ENCODE data around the gene MAVS. TPM values are rescaled to one million over a fixed set of nuclear protein-coding genes. Genes with fewer than 3 reads are reported as not detected.

MAVS gene
- total RNA-seq, 2 experiments from 2014 or later: 32.4 to 33.0 TPM

- ChIA-PET CTCF (no interaction called here), POLR2A (interaction anchor here (0.6 kb wide), 1 partner anchor 50 kb away, joined by 3 read pairs; the partner anchor contains the start of gene AP5S1)
Observed at GRCh38 chr20:3869839-3870634, 23.4 kb downstream of the MAVS start.

DNA sequence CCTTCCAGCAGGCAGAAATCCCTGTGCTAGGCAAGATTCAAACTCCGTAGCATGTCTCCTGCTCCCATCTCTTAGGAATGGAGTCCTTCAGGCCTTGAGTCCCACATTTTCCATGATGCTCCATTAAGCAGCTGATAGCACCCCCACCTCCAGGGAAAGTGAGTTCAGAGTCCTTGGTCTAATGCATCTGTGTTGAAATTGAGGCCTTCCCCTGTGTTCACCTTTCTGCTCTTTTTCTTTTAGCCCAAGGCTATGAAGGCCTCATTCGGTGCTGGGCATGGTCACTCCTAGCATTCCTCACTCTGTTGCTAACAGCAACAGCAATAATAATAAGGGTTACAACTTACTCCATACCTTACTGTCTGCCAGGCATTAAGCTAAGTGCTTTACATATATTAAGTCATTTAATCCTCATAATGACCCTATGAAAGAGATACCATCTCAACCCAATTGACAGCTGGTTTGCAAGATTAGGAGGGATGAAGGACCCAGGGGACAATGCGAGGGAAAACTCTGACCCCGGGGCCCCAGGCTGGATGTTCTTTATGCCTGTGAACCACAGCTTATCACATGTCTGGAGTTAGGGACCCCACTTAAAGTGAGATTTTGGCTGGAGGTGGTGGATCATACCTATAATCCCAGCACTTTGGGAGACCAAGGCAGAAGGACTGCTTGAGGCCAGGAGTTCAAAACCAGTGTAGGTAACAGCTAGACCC lies 25.1 kb downstream of the MAVS start:
- ChIA-PET CTCF (interaction anchor here (1.1 kb wide), 1 partner anchor 120 kb away, joined by 3 read pairs; no protein-coding TSS in a partner anchor), POLR2A (no interaction called here)

DNA sequence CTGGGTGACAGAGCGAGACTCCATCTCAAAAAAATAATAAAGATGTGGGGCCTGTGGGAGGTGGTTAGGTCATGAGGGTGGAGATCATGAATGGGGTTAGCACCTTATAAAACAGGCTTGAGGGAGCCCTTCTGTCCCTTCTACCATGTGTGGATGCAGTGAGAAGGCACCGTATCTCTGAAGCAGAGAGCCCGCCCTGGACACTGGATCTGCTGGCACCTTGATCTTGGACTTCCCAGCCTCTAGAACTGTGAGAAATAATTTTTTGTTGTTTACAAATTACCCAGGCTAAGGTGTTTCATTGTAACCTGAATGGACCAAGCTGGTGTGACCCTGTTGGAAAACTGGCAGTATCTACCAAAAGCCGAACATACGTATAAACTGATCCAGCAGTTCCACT lies 26.9 kb downstream of the MAVS start:
- ChIA-PET POLR2A (no interaction called here), CTCF (no interaction called here)

GRCh38 chr20:3874194-3874844 lies 27.7 kb downstream of the MAVS start:
- POLR2A ChIA-PET: interaction anchor here (0.6 kb wide), 1 partner anchor 23 kb away, joined by 5 read pairs; no protein-coding TSS in a partner anchor

GRCh38 chr20:3875378-3875974 lies 28.8 kb downstream of the MAVS start:
- ChIA-PET CTCF (no interaction called here), POLR2A (interaction anchor here (0.6 to 0.7 kb wide), 3 partner anchors 51 to 662 kb away, joined by 3 to 4 read pairs (median 3); no protein-coding TSS in a partner anchor)

More at GRCh38 chr20:3874194-3874844, 27.7 kb downstream of the MAVS start:
- CTCF ChIA-PET: interaction anchor here (0.5 to 0.6 kb wide), 2 partner anchors 21 to 112 kb away, joined by 3 read pairs; no protein-coding TSS in a partner anchor

- ChIA-PET POLR2A (interaction anchor here (0.6 kb wide), 2 partner anchors 50 to 663 kb away, joined by 3 read pairs; no protein-coding TSS in a partner anchor), CTCF (no interaction called here)
Observed at GRCh38 chr20:3876000-3876399, 29.4 kb downstream of the MAVS start.

DNA sequence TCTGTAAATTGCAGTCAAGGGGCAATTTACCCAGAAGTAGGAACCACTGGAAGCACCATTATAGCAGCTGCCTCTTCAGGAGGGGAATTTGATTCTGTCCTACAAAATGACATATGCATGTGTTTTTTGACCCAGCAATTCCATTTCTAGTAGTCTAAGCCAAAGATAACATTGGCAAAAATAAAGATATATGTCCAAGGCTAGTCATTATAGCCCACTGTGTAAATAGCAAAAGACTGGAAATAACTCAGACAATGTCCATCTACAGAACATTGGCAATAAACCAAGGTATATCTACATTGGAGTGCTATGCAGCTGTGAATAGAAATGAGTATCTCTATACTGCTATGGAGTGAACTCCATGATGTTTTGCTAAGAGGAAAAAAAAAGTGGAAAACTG lies 30.0 kb downstream of the MAVS start:
- POLR2A ChIA-PET: interaction anchor here (0.7 kb wide), 1 partner anchor 191 kb away, joined by 6 read pairs; no protein-coding TSS in a partner anchor
- CTCF ChIA-PET: interaction anchor here (0.7 kb wide), 2 partner anchors 10 to 21 kb away, joined by 4 to 6 read pairs; no protein-coding TSS in a partner anchor

DNA sequence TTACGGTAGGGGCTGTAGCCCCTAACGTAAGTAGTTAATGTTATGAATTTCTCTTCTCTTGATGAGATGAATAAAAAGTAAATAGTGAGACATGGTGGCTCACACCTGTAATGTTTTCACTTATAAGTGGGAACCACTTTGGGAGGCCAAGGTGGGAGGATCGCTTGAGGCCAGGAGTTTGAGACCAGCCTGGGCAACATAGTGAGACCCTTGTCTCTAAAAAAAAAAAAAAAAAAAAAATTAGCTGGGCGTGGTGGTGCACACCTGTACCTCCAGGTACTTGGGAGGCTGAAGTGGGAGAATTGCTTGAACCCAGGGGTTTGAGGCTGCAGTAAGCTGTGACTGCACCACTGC lies 32.3 kb downstream of the MAVS start:
- ChIA-PET CTCF (interaction anchor here (0.6 to 0.7 kb wide), 3 partner anchors 8 to 660 kb away, joined by 3 to 4 read pairs (median 4); no protein-coding TSS in a partner anchor), POLR2A (interaction anchor here (0.7 kb wide), 1 partner anchor 93 kb away, joined by 3 read pairs; no protein-coding TSS in a partner anchor)

GRCh38 chr20:3885715-3886114 lies 39.1 kb downstream of the MAVS start:
- POLR2A ChIA-PET: interaction anchor here (0.7 kb wide), 1 partner anchor 81 kb away, joined by 3 read pairs; no protein-coding TSS in a partner anchor
- CTCF ChIA-PET: interaction anchor here (1.1 kb wide), 1 partner anchor 206 kb away, joined by 3 read pairs; no protein-coding TSS in a partner anchor

DNA sequence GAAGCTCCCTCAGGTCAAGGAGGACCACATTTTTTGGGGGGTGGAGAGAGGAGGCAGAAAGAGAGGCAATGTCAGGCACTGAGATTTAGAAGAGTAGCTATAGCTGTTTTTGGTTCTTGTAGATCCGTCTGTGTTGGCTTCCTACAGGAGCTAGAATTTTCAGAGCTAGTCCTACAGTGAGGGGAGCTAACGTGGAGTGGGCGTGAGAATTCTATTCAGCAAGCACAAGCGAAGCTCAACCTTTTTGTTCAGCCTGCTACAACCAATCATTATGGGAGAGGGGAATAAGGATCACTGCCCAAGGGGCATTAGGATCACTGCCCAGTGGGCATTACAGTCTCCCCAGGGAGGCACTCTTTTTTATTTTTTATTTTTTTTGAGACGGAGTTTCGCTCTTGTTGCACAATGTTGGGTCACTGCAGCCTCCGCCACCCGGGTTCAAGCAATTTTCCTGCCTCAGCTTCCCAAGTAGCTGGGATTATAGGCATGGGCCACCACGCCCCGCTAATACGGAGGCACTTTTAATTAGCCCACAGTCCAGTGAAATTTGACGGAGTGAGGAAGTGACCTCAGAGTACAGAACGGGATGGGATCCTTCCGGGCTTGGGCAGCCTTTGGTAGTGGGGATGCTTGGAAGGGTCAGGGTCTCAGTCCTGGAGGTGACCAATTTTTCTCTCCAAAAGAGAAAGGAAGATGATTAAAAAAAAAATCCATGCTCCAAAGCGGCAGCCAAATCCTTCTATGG lies 41.4 kb downstream of the MAVS start:
- CTCF ChIA-PET: interaction anchor here (0.9 to 1.1 kb wide), 2 partner anchors 12 to 72 kb away, joined by 3 read pairs; no protein-coding TSS in a partner anchor
- POLR2A ChIA-PET: interaction anchor here (0.8 to 0.9 kb wide), 2 partner anchors 18 to 121 kb away, joined by 3 read pairs; partner anchors contain the start of gene ADISSP

DNA sequence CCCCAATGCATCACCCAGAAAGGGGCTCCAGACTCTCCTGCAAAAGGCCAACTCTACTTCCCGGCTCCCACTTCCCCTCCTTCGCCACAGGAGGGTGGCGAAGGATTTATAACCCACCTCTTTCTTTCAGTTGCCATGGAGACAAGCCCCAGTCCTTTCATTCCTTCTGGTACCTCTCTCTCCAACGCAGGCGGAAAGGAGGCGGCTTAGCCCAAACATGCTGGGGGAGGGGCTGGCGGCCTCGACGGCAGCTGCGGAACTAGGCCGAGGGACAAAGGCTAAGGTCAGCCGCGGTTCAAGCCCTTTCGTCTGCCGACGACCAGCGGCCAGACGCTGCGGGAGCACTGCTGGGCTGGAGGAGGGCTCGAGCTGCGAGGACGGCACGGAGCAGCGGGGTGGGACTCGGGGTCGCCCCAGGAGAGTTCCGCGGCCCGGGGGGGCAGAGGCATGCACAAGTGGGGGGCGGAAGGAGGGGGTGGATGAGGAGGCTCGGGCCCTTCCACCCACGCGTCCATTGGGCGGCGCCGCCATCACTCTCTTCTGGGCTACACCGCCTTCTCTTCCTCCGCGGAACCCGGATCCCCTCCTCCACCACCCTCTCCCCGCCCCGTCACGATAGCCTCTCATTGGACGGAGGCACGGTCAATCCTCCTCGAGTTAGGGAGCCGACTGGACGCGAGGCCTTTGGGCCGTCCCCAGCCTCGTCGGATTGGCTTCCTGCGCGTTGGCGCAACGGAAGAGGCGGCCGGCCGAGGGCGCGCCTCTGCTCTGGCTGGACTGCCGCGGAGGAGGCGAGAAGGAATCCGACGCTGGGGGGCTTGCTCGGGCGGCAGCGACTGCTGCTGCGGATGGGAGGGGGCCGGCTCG lies 42.2 kb downstream of the MAVS start, which contains the start of gene PANK2:
PANK2 (plus strand) TSS at position 766 of the 867 bp plus-strand sequence.
- CTCF ChIA-PET: interaction anchor here (0.9 to 1.1 kb wide), 2 partner anchors 12 to 73 kb away, joined by 3 read pairs; no protein-coding TSS in a partner anchor
- POLR2A ChIA-PET: interaction anchor here (0.9 kb wide), 1 partner anchor 121 kb away, joined by 3 read pairs; the partner anchor contains the start of gene ADISSP

GRCh38 chr20:3889489-3890397 lies 43.1 kb downstream of the MAVS start:
- ChIA-PET CTCF (interaction anchor here (1.1 to 1.6 kb wide), 2 partner anchors 17 to 69 kb away, joined by 3 to 7 read pairs; partner anchors contain the start of gene AP5S1), POLR2A (no interaction called here)

- CTCF ChIA-PET: interaction anchor here (1.1 to 1.6 kb wide), 2 partner anchors 17 to 70 kb away, joined by 3 to 7 read pairs; partner anchors contain the start of gene AP5S1
- POLR2A ChIA-PET: no interaction called here
Observed at GRCh38 chr20:3890398-3890751, 43.7 kb downstream of the MAVS start.

DNA sequence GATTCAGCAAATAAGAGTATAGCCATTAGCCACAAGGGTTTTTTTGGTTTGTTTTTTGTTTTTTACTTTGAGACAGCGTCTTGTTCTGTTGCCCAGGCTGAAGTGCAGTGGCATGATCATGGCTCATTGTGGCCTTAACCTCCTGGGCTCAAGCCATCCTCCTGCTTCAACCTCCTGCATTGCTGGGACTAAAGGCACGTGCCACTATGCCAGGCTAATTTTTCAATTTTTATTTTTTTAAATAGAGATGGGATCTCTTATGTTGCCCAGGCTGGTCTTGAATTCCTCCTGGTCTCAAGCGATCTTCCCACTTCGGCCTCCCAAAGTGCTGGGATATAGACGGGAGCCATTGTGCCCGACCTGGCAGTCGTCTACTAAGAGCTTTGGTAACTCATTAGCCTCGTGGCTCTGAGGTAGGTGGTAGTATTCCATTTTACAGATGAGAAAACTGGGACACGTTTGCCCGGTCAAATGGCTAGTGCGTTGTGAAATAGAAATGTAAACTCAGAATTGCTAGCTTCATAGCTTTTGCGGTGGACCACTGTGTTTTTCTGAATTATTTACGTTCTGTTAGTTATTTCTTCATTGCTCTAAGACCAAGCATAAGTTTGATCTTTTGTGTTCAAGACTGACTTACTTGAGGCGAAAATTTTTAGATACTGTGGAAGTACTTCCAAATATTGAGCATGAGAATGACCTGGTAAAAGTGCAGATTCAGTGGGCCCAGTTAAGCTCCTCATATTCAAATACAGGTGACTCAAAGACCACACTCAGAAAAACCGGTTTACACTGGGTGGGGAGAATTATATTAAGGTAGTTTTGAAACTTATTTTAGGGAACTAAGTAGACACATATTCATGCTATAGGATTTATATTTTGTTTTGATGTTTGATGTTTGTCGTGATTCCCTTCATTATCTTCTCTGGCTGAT lies 44.6 kb downstream of the MAVS start:
- ChIA-PET POLR2A (interaction anchor here (1.0 to 1.2 kb wide), 2 partner anchors 10 to 15 kb away, joined by 3 to 4 read pairs; no protein-coding TSS in a partner anchor), CTCF (interaction anchor here (0.6 to 1.6 kb wide), 4 partner anchors 16 to 1192 kb away, joined by 3 to 7 read pairs (median 4); partner anchors contain the start of gene AP5S1)

DNA sequence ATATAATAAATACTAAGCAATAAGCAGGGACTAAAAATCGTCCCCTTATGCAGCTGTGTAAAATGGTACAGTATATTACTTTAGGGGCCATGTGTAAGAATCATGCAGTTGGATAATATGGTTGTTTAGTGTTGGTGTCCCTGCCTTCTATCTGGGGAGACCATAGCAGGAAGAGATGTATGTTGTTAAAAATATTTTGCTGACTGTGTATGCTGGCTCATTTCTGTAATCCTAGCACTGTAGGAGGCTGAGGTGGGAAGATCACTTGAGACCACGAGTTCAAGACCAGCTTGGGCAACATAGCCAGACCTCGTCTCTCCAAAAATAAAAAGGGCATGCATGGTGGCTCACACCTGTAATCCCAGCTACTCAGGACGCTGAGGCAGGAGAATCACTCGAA lies 48.2 kb downstream of the MAVS start:
- POLR2A ChIA-PET: no interaction called here
- CTCF ChIA-PET: interaction anchor here (0.6 kb wide), 1 partner anchor 190 kb away, joined by 4 read pairs; no protein-coding TSS in a partner anchor
